C1 segment of cervical spinal cord (tissue), 14 donors: Measurements from ENCODE around the gene KCNMA1.
A peak's percentile ranks its signal among the peaks of the same experiment; 100 is the strongest.

Experiments
- DNase-seq, 14 donors: peaks; one replicate each; lab custom pipeline; 2025; lab: John Stamatoyannopoulos, UW

KCNMA1 gene

DNA sequence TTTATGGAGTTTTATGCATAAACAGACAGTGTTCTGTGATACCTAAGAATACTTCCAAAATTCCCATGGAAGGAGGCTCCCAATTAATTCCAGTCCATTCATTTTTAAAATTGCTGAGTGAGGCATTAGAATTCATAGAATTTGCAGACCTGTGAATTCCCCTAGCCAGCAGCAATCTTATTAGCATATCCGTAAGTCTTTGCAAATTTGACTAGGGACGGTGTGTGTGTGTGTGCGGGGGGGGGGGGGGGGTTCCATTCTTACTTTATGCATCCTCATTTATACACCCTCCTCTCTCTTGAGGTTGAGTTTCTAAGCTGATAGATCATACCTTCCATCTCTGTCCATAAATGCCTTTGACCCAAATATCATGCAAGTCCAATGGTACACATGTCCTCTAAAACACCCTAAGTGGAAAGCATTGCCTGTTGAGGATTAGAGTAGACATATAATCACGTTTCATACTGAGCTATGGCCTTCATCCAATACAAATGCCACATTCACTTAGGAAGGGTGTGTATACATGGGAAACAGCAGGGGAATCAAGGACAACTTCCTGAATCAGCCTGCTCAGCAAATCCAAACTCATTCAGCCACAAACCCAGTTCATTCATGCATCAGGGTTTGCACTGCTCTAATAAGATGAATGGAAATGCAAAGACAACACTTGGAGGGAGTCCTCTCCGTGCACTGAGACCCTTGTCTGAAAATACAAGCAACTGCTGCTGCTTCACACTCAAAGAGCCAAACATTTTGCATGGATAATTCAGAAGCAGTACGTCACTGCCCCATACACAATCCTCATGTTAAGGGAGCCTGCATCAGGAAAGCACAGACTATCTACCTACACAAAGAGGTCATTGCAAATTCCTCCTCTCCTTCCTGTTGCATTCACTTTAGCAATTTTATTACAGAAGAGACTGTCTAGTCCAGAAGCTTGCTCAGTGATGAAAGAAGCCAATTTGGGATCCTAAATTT is 350.8 kb downstream of the KCNMA1 start:
- DNase-seq: no peak

DNA sequence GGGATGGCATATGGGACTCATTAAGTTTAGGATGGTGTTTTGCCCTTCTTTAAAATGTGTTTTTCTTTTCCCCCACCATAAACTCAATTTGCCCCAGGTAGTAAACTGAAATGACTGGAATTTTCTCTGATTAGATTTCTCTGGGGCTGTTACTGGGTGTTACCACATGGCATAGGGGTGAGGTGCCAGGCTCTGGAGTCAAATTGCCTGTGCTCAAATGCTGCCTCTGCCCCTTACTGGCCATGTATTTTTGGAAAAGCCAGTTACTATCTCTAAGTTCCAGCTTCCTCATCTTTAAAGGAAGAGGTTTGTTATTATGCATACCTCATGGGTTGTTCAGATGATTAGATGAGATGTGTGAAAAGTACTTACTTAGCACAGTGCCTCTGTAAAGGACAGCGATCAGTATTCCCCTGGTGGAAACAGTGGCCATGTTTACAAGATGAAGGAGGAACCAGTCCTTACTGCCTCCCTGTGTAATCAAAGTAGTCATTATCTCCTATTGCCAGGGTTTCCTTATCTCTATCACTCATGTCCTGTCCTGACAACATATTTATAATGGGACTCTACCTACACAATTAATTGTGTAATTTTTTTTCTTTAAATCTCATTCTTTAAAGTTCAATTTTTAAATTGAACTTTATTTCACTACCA is 352.0 kb downstream of the KCNMA1 start:
- no peak for DNase-seq

DNA sequence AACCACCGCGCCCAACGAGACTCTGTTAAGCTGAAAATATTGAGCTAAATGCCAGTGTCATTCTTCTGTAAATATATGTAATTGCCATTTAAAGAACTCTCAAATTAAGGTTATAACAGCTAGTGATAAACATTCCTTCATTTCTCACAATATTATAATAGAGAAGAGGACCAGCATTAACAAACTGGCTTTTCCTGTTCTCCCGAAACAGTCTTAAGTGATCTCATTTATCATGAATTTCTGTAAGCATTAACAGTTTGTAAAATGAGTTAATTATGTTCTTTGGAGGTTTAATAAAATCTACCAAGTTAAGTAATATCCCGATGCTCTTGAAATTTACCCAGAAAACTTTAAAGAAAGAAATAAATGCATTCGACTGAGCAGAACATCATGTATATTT is 352.8 kb downstream of the KCNMA1 start:
- no peak for DNase-seq

DNA sequence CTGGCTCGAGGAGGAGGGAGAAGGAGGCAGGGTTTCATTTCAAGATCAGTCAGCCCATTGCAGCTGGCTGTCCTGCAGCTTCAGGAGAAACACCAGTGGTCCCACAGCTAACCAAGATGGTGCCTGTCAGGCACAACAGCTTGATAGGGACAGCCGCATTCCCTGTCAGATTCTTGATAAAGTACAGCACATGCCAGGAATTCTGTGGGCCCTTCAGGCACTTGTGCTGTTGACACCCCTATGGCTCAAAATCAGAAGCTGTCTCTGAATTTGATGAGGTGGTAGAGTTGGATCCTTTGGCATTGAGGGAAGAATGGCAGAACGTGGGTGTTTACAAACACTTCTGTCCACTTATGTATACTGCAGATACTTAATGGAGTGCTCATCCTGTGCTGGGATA is 354.3 kb downstream of the KCNMA1 start:
- no peak for DNase-seq

DNA sequence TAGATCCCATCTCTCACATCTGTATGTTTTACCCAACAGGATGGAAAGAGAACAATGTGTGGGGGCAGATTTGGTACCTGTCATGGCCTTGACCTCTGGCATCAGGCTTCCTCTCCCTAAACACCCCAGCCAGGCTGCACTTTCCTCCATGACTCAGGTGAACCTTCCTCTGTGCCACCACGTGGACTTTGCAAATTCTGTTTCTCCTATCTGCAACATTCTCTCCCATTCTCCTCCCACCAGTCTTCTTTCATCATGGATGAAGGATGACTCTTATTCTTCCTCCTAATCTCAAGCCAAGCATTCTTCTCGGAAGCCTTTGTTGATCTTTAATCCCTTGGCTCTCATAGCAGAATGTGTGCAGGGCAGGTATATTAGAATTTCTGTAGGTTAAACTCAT is 355.4 kb downstream of the KCNMA1 start:
- no peak for DNase-seq

DNA sequence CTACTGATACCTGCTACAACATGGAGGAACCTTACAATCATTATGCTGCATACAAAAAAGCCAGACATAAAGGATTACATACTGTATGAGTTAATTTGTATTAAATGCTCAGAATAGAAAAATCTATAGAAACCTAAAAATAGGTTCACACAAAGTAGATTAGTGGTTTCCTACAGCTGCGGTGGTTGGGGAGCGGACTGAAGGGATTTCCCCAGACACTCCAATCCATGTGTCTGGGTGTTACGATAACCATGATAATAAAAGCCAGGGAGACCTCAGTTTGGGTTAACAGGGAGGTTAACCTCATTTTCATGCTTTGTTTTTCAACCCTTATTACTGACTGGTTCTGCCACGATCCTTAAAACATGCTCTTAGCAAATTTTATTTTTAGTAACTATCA is 355.9 kb downstream of the KCNMA1 start:
- DNase-seq: no peak

DNA sequence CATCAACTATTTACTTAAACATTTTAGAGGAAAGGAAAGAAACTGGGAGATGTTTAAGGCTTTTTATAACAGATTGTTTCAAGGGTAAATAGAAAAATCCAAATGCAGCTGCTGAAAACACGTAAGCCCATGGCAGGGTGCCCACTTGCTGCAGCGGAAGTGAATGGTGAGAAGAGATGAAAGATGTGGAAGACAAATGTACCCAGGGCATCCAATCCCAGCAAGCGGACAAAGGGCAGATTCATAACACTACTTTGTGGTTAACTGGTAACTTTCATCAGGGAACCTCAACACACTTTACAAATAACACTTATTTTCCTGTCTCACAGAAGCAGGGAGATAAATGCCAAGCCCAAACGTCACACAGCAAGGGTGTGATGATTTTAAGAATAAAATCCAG is 358.4 kb downstream of the KCNMA1 start:
- DNase-seq: no peak

DNA sequence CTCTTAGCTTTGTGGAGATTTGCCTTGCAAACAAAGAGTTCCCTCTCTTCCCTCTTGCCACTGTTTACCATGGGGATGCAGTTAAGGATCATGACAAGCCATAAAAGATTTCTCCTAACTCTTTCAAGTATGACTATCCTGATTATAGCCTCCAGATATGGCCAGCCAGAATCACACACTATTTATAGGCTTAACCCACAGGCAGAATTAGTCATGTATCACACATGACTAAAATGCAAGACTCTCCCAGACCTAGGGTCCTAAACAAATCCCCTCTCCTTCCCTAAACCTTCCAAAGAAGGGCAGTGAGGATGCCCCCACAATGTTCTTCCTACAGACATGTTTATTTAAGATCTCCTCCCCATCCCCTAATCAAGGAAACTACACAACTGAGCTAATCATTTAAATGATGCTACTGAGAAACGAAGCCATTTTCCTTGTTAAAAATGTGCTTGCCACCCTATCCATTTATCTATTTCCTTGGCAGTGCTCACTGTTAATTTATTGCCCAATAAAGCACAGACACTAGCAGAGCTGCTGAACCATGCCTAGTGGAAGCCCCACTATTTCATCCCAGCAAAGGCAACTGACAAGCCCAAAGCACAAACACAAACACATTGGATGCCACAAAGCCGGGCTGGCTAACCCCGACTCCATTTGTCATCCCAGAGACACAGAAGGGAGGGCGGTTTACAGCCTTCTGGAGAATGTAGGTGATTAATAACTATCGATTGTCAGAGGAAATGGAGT is 363.4 kb downstream of the KCNMA1 start:
- DNase-seq: peak in 2 of 14 donors; percentile 1 to 27

DNA sequence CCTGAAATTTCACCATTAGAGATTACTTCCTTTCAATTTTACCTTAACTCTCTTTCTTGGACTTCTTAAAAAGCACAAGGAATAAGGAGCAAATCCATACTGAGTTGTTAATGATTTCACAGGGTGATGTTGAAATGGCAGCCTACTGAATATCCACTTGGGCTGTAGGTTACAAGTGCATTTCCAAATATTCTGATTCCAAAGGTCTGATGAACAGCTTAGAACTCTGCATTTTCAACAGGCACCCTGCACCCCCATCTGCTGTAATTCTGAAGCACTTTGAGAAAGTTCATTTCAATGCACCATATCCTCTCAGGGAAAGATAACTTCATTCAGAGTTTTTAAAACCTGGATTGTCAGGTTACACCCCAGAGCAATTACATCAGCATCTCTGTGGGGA is 368.4 kb downstream of the KCNMA1 start:
- DNase-seq: no peak

DNA sequence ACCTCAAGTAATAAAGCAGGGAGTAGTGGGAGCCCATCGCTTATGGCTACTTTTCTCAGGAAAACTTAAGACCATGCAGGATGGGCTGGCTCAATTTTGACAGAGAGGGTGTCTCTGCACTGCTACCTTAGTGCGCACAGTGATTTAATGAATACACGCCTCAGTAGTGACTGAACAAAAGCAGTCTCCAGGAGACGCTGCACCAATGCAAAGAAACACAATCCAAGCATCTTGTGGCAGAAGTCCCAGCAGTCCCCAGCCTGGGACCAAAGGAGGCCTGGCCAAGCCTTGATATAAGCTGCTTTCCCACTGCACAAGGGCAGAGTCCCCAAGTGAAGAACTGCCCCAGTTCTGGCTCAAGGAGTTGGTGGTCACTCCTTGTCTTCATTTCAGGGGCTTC is 368.9 kb downstream of the KCNMA1 start:
- peak in 5 of 14 donors; percentile 3 to 34 (median 13) for DNase-seq

DNA sequence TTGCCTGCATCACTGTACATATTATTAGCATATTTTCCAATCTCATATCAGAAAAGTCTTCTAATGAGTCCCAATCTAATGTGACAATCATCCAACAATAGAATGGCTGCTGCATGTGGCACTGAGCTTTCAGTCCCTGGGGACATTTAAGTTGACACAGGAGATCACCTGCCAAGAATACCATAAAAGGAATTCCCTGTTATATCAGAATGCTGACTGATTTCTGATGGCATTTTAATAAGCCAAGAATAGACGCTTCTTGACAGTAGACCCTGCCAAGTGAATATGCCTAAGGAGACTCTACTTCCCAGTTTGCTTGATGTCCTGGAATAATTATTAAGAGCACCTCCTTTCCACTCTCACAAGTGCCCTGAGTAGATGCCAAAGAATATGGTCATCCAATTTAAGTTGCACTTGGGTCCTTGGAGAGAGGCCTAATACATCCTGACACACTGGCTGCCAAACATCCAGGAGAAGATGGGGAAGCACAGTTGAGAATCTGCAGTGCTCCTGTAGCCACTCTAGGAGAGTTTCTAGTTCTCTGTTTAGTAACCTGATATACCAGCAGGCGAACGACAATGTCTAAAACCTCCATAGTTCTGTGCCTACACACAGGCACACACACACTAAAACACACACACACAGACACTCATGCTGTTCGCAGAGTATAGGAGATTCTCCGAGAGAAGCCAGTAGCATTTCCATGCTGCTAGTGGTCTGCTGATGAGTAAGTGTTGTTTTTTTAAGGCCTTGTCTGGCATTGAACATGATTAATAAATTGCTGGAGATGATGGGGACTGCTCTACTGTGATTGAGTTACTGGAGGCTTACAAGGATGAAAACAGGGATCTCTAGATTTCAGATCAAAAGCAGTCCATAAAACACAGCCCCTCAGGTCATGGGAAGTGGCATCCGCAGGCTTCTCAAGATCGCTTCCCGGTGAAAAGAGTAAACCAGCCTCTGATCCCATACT is 369.6 kb downstream of the KCNMA1 start:
- no peak for DNase-seq

DNA sequence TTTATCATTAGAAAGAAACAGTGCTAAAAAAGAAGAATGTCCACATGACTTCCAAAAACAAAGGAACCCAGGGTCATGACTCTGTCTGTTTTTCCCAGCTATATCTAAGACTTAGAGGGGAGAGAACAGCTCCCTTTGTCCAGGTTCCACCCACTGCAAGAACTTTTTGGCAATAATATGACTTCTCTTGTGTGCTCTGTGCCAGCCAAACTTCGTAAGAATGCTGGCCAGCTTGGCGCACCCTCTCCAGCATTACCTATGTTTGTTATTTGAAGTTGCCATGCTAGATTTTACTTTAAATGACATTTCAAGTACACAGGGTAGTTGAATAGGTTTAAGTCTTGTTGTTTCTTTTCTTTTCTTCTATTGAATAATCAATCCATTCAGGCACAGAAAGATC is 371.4 kb downstream of the KCNMA1 start:
- no peak for DNase-seq

DNA sequence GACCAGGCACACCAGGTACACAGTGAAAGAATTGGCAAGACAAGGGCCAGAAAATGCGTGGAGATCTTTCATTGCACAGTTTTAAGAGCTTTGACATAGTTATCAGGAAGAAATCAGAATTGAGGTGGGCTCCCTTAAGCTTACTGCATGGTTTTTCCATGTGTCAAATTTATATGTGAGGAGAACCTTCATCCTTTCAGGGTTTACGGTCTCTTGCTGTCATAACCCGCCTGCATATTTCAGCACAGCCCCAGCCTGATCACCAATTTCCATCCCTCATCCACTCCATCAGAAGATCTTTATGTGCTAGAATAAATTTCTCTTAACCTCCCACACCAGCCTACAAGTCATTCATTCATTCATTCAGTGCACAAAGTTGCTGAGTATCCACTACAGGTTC is 373.1 kb downstream of the KCNMA1 start:
- DNase-seq: no peak

DNA sequence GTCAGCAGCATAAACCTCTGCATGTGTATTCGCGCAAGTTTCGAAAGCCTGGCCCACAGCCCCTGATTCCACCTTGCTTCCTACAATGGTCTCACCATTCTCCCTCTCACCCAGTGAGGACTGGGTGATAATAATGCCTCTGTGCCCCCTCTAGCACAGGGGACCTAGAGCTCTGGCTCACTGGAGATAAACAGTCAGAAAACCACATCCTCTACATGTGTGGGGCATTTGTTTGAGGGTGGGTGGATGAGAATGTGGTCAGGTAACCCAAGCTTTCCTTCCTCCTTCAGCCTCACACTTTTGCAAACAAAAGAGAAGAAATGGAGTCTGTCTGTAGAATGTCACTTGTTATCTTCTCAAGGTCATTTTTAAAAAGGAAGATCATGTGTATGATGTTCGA is 373.5 kb downstream of the KCNMA1 start:
- DNase-seq: no peak

DNA sequence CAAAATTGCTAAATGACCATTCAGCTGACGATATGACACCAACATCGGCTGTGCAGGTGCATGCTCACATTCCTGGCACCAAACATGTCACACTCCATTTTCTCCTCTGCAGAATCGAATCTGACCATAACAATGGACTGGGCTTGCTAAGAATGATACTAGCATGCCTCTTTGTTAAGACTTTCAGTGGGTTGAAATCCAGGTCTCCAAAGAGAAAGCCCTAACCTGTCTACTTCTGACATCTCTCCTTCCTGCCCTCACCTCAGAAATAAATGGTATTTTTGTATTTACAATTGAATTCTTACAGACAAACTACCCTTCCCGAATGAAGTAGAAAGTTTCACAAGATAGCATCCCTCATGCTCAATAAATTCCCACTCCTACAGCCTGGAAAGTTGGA is 373.9 kb downstream of the KCNMA1 start:
- DNase-seq: no peak

DNA sequence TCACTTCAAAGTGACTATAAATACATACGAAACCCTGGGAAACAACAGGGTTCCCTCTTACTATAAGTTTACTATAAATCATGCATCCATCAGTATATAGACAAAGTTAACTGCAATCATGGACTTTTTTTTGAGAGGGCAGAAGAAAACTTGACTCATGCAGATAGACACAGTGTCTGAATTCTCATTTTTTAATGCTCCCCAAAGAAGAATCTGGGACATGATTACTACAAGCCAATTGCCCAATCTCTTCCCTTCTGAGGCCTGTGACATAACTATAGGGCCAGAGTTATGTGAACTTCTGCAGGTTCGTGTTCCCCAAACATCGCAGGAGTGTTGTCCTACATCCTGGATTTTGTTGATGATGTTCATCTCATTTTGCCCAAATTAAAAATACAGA is 376.5 kb downstream of the KCNMA1 start:
- no peak for DNase-seq

DNA sequence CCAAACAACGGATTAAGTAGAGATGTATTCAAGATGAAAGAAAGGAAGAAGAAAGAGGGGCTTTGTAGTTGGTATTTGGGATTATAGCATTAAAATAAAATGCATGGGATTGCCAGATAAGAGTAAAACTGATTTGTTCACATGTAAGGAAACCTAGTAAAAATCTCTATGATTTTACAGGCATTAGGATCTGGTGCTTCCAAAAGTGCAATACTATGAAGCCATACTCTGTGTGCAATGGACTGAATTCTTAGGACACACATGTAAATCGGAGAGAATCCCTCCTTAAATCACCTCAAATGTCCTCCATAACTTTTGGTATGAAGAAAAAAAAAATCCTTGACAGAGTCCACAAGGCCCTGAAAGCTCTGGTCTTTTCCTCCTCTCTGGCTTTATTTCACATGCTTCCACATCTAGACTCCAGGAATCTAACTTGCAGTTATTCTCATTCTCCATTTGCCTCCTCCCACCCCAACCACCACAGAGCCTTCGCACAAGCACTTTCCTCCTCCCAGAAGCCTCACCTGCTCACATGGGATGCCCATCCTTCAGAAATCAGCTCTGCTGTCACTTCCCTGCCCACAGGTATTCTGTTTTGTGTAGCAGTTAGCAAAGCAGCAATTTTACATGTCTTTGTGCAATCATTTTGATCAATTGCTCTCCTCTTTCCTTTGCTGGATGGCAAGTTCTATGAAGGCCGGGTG is 378.3 kb downstream of the KCNMA1 start:
- no peak for DNase-seq

DNA sequence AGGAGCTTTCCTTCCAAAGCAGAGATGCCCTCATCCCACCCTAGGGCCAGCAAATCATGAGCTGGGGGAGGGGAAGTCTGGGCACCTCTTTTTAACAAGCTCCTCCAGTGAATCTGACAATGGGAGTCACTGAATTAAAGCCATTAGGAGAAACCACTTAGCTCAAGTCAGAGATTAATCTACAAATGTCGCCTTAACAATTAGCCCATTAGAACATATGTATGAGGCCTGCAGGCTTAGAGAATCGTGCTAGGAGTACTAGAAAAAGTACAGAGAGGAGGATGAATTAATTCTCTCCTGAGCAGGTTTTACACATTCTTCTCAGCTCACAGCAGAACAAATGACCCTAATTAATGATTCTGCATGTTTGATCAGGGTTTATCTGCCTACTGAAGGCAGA is 381.3 kb downstream of the KCNMA1 start:
- no peak for DNase-seq

DNA sequence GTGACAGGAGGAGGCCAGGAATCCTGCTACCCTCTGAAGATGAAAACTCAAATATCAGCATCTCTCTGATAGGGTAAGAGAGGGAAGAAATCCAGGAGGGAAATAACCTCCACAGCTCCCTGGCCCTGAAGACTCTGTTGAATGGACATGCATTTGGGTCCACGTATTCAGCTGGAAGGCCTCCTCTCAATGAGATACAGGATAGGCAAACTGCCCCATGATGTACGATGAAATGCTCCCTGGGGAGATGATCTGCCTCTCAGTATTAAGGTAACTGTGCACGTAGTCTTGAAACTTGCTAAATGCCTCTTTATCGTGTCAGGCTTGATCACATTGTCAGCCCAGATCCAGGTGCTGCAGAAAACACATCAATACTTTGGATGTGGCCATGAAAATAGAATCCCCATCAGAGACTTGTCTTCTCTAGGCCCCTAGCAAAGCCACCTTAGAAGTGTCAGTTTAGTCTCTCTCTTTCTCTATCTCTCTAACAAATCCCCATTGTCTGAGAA is 384.0 kb downstream of the KCNMA1 start:
- DNase-seq: no peak

DNA sequence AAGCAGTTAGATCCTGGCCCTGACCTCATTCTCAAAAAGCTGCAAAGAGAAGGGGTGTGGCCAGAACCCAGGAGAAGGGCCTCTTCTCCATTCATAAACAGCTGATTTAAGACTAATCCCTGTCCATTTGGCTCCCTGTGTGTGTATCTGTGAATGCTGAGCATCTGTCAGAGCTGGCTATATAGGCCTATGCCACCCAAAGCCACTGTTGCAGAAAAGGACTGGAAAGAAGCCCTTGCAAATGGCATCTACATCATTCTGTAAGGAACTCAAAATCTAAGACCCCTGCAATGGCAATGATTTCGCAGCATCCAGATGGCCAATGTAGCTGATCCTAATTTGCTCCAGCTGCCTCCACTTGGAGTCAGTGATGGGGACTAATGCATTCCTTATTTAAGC is 384.5 kb downstream of the KCNMA1 start:
- no peak for DNase-seq
